Endodermal cell (in vitro differentiated cells): ENCODE measurements around the gene CBLIF. TPM values are rescaled to one million over a fixed set of nuclear protein-coding genes. Genes with fewer than 3 reads are reported as not detected.

Experiments used
- DNase-seq: peaks from one replicate; pipeline ENCODE4 v3.0.0-alpha.2; 2017
- H3K27ac ChIP-seq: 2 replicates; pipeline ENCODE4 v1.5.1; 2013; ENCODE audit warnings: mild to moderate bottlenecking, low read depth, low read length, moderate library complexity
- H3K27me3 ChIP-seq: 2 replicates; pipeline ENCODE4 v1.6.1; 2013; ENCODE audit warnings: mild to moderate bottlenecking, low read length, moderate library complexity; ENCODE audit not compliant: insufficient read depth, control insufficient read depth, poor library complexity, severe bottlenecking
- H3K36me3 ChIP-seq: 2 replicates; pipeline ENCODE4 v1.7.0; 2013; ENCODE audit warnings: mild to moderate bottlenecking, low read length, moderate library complexity; ENCODE audit not compliant: control insufficient read depth, insufficient read depth
- H3K4me1 ChIP-seq: one replicate; pipeline ENCODE4 v1.7.0; 2013; ENCODE audit warnings: low read length; ENCODE audit not compliant: control insufficient read depth, insufficient read depth
- H3K4me3 ChIP-seq: 2 replicates; pipeline ENCODE4 v1.5.1; 2013; ENCODE audit warnings: mild to moderate bottlenecking, low read length, moderate library complexity
- H3K9ac ChIP-seq: 2 replicates; pipeline ENCODE4 v1.6.1; 2013; ENCODE audit warnings: mild to moderate bottlenecking, low read length, moderate library complexity; ENCODE audit not compliant: poor library complexity, severe bottlenecking; ENCODE audit errors: extremely low read depth
- H3K9me3 ChIP-seq: 2 replicates; pipeline ENCODE4 v1.6.1; 2013; ENCODE audit warnings: mild to moderate bottlenecking, low read length, moderate library complexity; ENCODE audit not compliant: control insufficient read depth
- H3K27ac Mint-ChIP-seq: 2 replicates; pipeline ENCODE4 v1.8.0; 2020; ENCODE audit warnings: mixed read lengths
- H3K27me3 Mint-ChIP-seq: 2 replicates; pipeline ENCODE4 v1.8.0; 2021; ENCODE audit warnings: mild to moderate bottlenecking, mixed read lengths; ENCODE audit not compliant: insufficient read depth
- H3K36me3 Mint-ChIP-seq: 2 replicates; pipeline ENCODE4 v1.8.0; 2020; ENCODE audit warnings: low read depth, mixed read lengths
- H3K4me1 Mint-ChIP-seq: 2 replicates; pipeline ENCODE4 v1.8.0; 2020; ENCODE audit warnings: mixed read lengths
- H3K4me3 Mint-ChIP-seq: 2 replicates; pipeline ENCODE4 v1.8.0; 2020; ENCODE audit warnings: mild to moderate bottlenecking, moderate library complexity, mixed read lengths
- H3K9me3 Mint-ChIP-seq: 2 replicates; pipeline ENCODE4 v1.8.0; 2020; ENCODE audit warnings: mild to moderate bottlenecking, mixed read lengths
- CTCF ChIP-seq: fragments of 200-600 bp; sonication (generic); conservative IDR thresholded peaks from 2 replicates; pipeline ENCODE4 v1.5.0; 2021; ENCODE audit warnings: antibody characterized with exemption, mild to moderate bottlenecking
- WGBS, 2 experiments: methylation state at CpG; one replicate each; pipeline versions ENCODE4 v1.1.5 to v1.1.7; 2013; ENCODE audit warnings: missing lambda C conversion rate in 2 of 2, mixed read lengths in 1 of 2; ENCODE audit not compliant: insufficient coverage in 1 of 2, insufficient read length in 1 of 2; 5-methylcytosine and 5-hydroxymethylcytosine counted together
- total RNA-seq, 2 donors: library from RNA; stranded (reverse); fragmentation: NEBNext Ultra II Directional in 1 of 2; extraction: Animal tissue kit (Norgen Biotek cat#: 25700) in 1 of 2; gene quantifications; 2 replicates in 1 of 2; 3 replicates in 1 of 2; pipeline ENCODE4 v1.2.1, GENCODE V29; 2021

The CBLIF gene
- total RNA-seq, 2 donors from 2014 or later: not detected

- no peak for DNase-seq
Observed at GRCh38 chr11:59833602-59834001, 11.7 kb downstream of the CBLIF start.

GRCh38 chr11:59829358-59829757, 15.9 kb downstream of the CBLIF start:
- Histone ChIP-seq H3K27me3 (no peaks in the 10 kb centered on the region), H3K9ac (no peak overlapping the region), H3K36me3 (no peaks in the 10 kb centered on the region), H3K4me3 (no peak overlapping the region), H3K9me3 (no peaks in the 10 kb centered on the region), H3K27ac (no peak overlapping the region), H3K4me1 (no peaks in the 10 kb centered on the region)
- Mint-ChIP-seq H3K27me3 (no peaks in the 10 kb centered on the region), H3K27ac (no peak overlapping the region), H3K4me3 (no peak overlapping the region), H3K4me1 (no peaks in the 10 kb centered on the region), H3K9me3 (no peaks in the 10 kb centered on the region), H3K36me3 (no peaks in the 10 kb centered on the region)
- WGBS, 2 experiments: 86 to 87% methylated on average over 3 of the region's 3 CpGs
- TF ChIP-seq CTCF: no peak
- no peak for DNase-seq

More at GRCh38 chr11:59833602-59834001, 11.7 kb downstream of the CBLIF start:
- no peaks in the 10 kb centered on the region for H3K4me1 ChIP-seq
- Mint-ChIP-seq H3K27me3 (no peaks in the 10 kb centered on the region), H3K4me1 (no peaks in the 10 kb centered on the region), H3K27ac (no peak overlapping the region), H3K9me3 (no peaks in the 10 kb centered on the region), H3K4me3 (no peak overlapping the region), H3K36me3 (no peaks in the 10 kb centered on the region)
- H3K27me3 ChIP-seq: no peaks in the 10 kb centered on the region
- no peak overlapping the region for H3K4me3 ChIP-seq
- no peak overlapping the region for H3K9ac ChIP-seq
- no peak overlapping the region for H3K27ac ChIP-seq
- H3K36me3 ChIP-seq: no peaks in the 10 kb centered on the region
- no peaks in the 10 kb centered on the region for H3K9me3 ChIP-seq
- 100% methylated on average over 2 of the region's 2 CpGs for WGBS, 2 experiments
- no peak for TF ChIP-seq CTCF

- TF ChIP-seq CTCF: peak; percentile 80
- H3K27me3 Mint-ChIP-seq: no peaks in the 10 kb centered on the region
- H3K4me1 Mint-ChIP-seq: peaks cover 7% of the 10 kb centered on the region
- peak; percentile 59 for DNase-seq
- Histone ChIP-seq H3K4me3 (no peak overlapping the region), H3K9ac (no peak overlapping the region), H3K27me3 (no peaks in the 10 kb centered on the region), H3K4me1 (no peaks in the 10 kb centered on the region), H3K36me3 (no peaks in the 10 kb centered on the region), H3K27ac (no peak overlapping the region), H3K9me3 (no peaks in the 10 kb centered on the region)
- H3K9me3 Mint-ChIP-seq: no peaks in the 10 kb centered on the region
- no peak overlapping the region for H3K27ac Mint-ChIP-seq
- H3K36me3 Mint-ChIP-seq: no peaks in the 10 kb centered on the region
- 50 to 54% methylated on average over 7 to 9 of the region's 9 CpGs for WGBS, 2 experiments
- no peak overlapping the region for H3K4me3 Mint-ChIP-seq
Observed at GRCh38 chr11:59822989-59823566, 22.2 kb downstream of the CBLIF start.
